Common myeloid progenitor, CD34-positive (primary cell): ENCODE data around the gene CDH13.

Experiments
- CTCF ChIA-PET: fragments of 350-600 bp; sonication (Branson Sonifier 250); formaldehyde crosslinking; loops from one replicate; lab custom pipeline; 2021; ENCODE audit warnings: antibody characterized with exemption; lab: Charles Lee
- POLR2A ChIA-PET: fragments of 350-600 bp; sonication (Branson Sonifier 250); formaldehyde crosslinking; loops from one replicate; lab custom pipeline; 2021; ENCODE audit warnings: antibody characterized with exemption; lab: Charles Lee
- DNase-seq, 3 donors: peaks; one replicate each; pipeline versions ENCODE4 v3.0.0 to v3.0.0-alpha.2; 2013
- H3K27ac ChIP-seq, 2 experiments: 1 replicate in 1 of 2; 2 replicates in 1 of 2; pipeline ENCODE4 v1.7.0; 2013; ENCODE audit warnings: inconsistent platforms in 2 of 2, low read length in 2 of 2, mild to moderate bottlenecking in 2 of 2, low read depth in 1 of 2, moderate library complexity in 1 of 2; ENCODE audit not compliant: severe bottlenecking in 2 of 2, insufficient read depth in 1 of 2, poor library complexity in 1 of 2
- H3K27me3 ChIP-seq, 5 experiments: replicated peaks in 2 of 5; 1 replicate in 3 of 5; 2 replicates in 2 of 5; pipeline versions ENCODE4 v1.6.1 to v1.7.0; 2013; ENCODE audit warnings: low read length in 4 of 5, mild to moderate bottlenecking in 2 of 5, moderate library complexity in 2 of 5, inconsistent platforms in 1 of 5; ENCODE audit not compliant: insufficient read depth in 5 of 5, control insufficient read depth in 4 of 5
- H3K36me3 ChIP-seq, 4 experiments: 1 replicate in 2 of 4; 2 replicates in 2 of 4; pipeline versions ENCODE4 v1.6.1 to v1.7.0; 2013; ENCODE audit warnings: low read length in 3 of 4, control low read depth in 1 of 4, mild to moderate bottlenecking in 1 of 4; ENCODE audit not compliant: control insufficient read depth in 4 of 4, insufficient read depth in 4 of 4
- H3K4me1 ChIP-seq, 4 experiments: 1 replicate in 3 of 4; 2 replicates in 1 of 4; pipeline versions ENCODE4 v1.6.1 to v1.7.1; 2013; ENCODE audit warnings: low read length in 3 of 4, mild to moderate bottlenecking in 3 of 4, control low read depth in 1 of 4, inconsistent platforms in 1 of 4, moderate library complexity in 1 of 4; ENCODE audit not compliant: control insufficient read depth in 4 of 4, insufficient read depth in 4 of 4; ENCODE audit errors: control extremely low read depth in 1 of 4
- H3K4me3 ChIP-seq, 7 experiments: 1 replicate in 4 of 7; 2 replicates in 3 of 7; pipeline versions ENCODE4 v1.5.1 to v1.7.0; 2013; ENCODE audit warnings: mild to moderate bottlenecking in 7 of 7, low read length in 6 of 7, moderate library complexity in 6 of 7, inconsistent platforms in 2 of 7, low read depth in 2 of 7, control low read depth in 1 of 7; ENCODE audit not compliant: insufficient read depth in 4 of 7, control insufficient read depth in 1 of 7; ENCODE audit errors: extremely low read depth in 1 of 7
- H3K9me3 ChIP-seq, 5 experiments: 1 replicate in 4 of 5; 2 replicates in 1 of 5; pipeline versions ENCODE4 v1.6.1 to v1.7.1; 2013; ENCODE audit warnings: low read length in 4 of 5, mild to moderate bottlenecking in 2 of 5, inconsistent platforms in 1 of 5, low read depth in 1 of 5, moderate library complexity in 1 of 5; ENCODE audit not compliant: control insufficient read depth in 4 of 5, insufficient read depth in 2 of 5; ENCODE audit errors: control extremely low read depth in 1 of 5
- WGBS: methylation state at CpG from one replicate; pipeline ENCODE4 v1.1.5; 2013; ENCODE audit not compliant: insufficient coverage; 5-methylcytosine and 5-hydroxymethylcytosine counted together

CDH13 gene

DNA sequence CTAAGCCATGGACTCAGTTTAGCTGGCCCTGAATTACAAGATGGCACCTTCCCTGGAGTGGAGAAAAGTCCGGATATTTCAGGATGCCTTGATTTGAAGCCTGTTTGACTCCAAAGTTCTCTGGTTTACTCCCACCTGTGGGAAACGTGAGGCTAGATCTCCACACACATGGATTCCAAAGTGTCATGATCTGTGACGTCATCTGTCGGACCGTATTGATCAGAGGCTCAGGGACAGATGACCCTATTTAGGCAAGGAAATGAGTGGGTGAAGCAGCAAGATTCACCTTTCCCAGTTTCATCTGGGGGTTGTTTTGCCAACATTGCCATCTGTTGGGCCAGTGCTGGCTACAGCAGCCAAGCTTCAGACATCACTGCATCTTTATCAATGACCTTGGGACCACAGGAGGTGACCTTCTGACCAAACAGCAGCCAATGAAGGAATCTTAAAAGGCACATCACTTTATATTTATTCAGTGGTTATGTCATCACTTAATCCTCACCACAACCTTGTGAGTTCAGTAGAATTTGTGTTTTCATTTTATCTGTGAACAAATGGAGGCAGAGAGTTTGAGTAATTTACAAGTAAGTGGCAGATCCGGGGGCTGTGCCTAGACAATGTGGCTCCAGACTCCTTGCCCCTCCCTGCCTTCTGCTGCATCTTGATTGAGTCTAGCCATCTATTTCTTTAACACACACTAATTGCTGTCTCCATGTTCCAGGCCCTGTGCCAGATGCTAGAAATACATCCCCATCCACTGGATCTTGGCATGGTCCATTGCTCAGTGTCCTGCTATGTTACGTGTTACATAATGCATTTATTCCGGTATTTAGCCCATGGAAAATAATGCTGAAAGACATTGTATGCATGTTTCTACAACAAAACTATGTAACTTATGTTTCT lies 1.5 kb upstream of the CDH13 start:
- POLR2A ChIA-PET, result interaction anchor here (0.8 kb wide), 1 partner anchor 36 kb away, joined by 3 read pairs; no protein-coding TSS in a partner anchor
- peaks cover 0 to 11% (median 3%) of the 10 kb centered on the region in 4 experiments for H3K4me1 ChIP-seq
- no peaks in the 10 kb centered on the region for H3K9me3 ChIP-seq
- H3K4me3 ChIP-seq, result no peak overlapping the region
- no peak overlapping the region for H3K27ac ChIP-seq
- WGBS, result 93% methylated on average over 6 of the region's 8 CpGs
- no peak for DNase-seq
- no peaks in the 10 kb centered on the region for H3K36me3 ChIP-seq
- peaks cover 25 to 76% (median 44%) of the 10 kb centered on the region in 5 experiments for H3K27me3 ChIP-seq
- CTCF ChIA-PET, result interaction anchor here (1.0 kb wide), 1 partner anchor 12 kb away, joined by 3 read pairs; no protein-coding TSS in a partner anchor

DNA sequence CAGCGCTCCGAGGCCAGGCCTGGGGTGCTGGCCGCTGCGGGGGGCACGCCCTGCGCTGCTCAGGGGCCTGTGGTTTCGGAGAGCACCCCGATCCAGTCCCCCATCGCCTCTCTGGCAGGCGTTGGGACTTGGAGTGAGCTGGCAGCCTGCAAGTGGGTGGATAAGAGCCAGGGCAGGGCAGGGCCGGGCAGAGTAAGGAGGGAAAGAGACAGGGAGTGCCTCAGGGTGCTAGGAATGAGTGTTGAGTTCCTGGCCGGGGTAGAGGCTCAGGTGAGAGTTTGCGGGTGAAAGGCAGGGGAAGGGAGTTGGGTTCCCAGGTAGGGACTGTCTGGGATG lies 1.3 kb downstream of the CDH13 start:
- Histone ChIP-seq H3K9me3 (no peaks in the 10 kb centered on the region), H3K27me3 (peaks cover 23 to 88% (median 53%) of the 10 kb centered on the region in 5 experiments), H3K27ac (no peak overlapping the region), H3K4me3 (no peak overlapping the region), H3K36me3 (no peaks in the 10 kb centered on the region), H3K4me1 (peaks cover 0 to 11% (median 3%) of the 10 kb centered on the region in 4 experiments)
- POLR2A ChIA-PET, result no interaction called here
- DNase-seq, result no peak
- CTCF ChIA-PET, result no interaction called here
- 17% methylated on average over 13 of the region's 13 CpGs for WGBS

DNA sequence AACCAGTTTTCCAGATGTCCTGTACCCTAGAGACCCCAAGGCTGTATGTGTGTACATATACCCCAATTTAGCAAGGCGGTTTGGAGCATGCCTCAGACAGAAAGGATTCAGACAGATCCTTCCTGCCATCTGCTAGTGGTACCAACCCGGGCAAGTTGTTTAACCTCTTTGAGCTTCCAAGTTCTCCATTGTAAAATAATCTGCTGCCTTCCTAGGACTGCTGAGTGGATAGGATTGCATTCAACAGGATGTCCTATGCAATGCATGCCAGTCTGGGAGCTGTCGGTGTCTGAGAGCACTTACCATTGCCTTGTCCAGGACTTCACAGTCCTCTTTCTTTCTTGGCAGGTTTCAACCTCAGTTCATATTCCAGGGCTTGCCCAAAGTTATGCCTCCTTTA lies 1.9 kb downstream of the CDH13 start:
- DNase-seq, result no peak
- Histone ChIP-seq H3K27ac (no peak overlapping the region), H3K9me3 (no peaks in the 10 kb centered on the region), H3K4me1 (peaks cover 0 to 11% (median 3%) of the 10 kb centered on the region in 4 experiments), H3K4me3 (no peak overlapping the region), H3K27me3 (peaks cover 23 to 85% (median 53%) of the 10 kb centered on the region in 5 experiments), H3K36me3 (no peaks in the 10 kb centered on the region)
- CTCF ChIA-PET, result no interaction called here
- POLR2A ChIA-PET, result no interaction called here
- WGBS, result 45% methylated on average over 3 of the region's 3 CpGs

DNA sequence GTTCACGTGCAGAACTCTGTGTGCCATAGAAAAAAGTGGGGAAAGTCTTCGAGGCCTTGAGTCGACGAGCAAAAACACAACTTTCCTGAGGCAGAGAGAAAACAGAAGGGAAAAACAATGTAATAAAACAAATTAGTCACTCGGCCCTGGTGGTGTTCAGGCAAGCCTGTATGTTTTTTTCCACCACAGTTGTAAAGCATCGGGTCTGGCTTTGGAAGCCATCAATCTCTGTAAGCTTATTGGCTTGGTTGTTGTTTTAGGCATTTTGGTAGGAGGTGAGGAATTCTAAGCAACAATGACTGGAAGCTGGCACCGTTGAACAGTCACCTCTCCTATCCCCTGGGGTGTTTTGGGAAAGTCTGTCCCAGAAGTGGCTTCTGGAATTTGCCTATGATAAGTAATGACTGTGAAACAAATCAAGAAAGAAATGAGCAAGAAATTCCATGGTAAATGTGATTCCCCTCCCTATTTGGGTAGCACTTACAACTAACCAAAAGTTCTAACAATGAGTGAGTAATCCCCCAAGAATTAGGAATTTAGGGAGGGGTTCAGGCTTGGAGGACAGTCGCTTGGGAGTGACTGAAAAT lies 2.8 kb downstream of the CDH13 start:
- no peak for DNase-seq
- 31% methylated on average over 7 of the region's 8 CpGs for WGBS
- POLR2A ChIA-PET, result no interaction called here
- CTCF ChIA-PET, result no interaction called here
- H3K36me3 ChIP-seq, result no peaks in the 10 kb centered on the region
- H3K4me1 ChIP-seq, result peaks cover 0 to 11% (median 3%) of the 10 kb centered on the region in 4 experiments
- H3K27ac ChIP-seq, result no peak overlapping the region
- no peak overlapping the region for H3K4me3 ChIP-seq
- H3K27me3 ChIP-seq, result peaks cover 23 to 78% (median 46%) of the 10 kb centered on the region in 5 experiments
- no peaks in the 10 kb centered on the region for H3K9me3 ChIP-seq

DNA sequence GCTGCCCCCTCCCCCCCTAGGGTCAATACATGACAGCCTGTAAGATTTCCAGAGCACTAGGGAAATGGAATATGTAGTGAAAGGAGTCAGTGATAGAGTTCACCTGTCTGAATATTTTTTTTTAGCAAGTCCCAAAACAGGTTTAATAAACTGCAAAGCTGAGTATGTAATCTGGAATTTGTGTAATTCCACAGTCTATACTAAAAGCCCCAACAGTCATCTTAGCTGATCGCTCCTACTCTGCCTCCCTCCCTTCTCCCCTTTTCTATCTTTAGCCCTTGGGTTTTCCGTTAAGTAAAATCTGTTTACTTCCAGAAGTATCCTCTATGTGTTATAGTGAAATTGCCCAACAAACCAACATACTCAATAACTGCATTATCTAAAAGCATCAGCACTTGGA lies 3.5 kb downstream of the CDH13 start:
- Histone ChIP-seq H3K36me3 (no peaks in the 10 kb centered on the region), H3K4me3 (no peak overlapping the region), H3K27ac (no peak overlapping the region), H3K27me3 (peaks cover 21 to 71% (median 42%) of the 10 kb centered on the region in 5 experiments), H3K4me1 (peaks cover 0 to 11% (median 3%) of the 10 kb centered on the region in 4 experiments), H3K9me3 (no peaks in the 10 kb centered on the region)
- ChIA-PET CTCF (interaction anchor here (1.3 to 1.6 kb wide), 2 partner anchors 10 to 164 kb away, joined by 3 to 8 read pairs; no protein-coding TSS in a partner anchor), POLR2A (no interaction called here)
- no CpG with 5 or more reads among the region's 2 CpGs for WGBS
- DNase-seq, result no peak

DNA sequence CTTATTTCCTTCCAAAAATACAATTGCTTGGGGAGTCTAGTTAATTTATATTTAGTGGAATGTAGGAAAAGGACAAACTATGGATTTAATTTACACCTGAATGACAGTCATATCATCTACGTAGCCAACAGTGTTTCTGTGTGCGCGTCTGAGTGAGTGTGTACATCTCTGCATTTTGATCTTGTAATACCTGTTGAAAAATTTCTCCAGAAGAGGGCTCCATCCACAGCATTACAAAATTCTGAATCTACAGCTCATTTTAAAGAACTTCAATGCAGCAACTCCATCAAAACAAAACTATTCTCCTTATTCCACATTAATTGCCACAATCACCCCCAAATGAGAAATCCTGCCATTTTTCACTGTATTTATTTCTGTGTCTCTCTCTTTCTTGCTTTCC lies 3.9 kb downstream of the CDH13 start:
- Histone ChIP-seq H3K4me3 (no peak overlapping the region), H3K27me3 (peaks cover 16 to 66% (median 41%) of the 10 kb centered on the region in 5 experiments), H3K9me3 (no peaks in the 10 kb centered on the region), H3K4me1 (peaks cover 0 to 11% (median 3%) of the 10 kb centered on the region in 4 experiments), H3K36me3 (no peaks in the 10 kb centered on the region), H3K27ac (no peak overlapping the region)
- CTCF ChIA-PET, result interaction anchor here (1.3 to 1.6 kb wide), 2 partner anchors 10 to 164 kb away, joined by 3 to 8 read pairs; no protein-coding TSS in a partner anchor
- WGBS, result no CpG with 5 or more reads among the region's 3 CpGs
- POLR2A ChIA-PET, result no interaction called here
- DNase-seq, result no peak
